Adrenal gland (tissue), 12 donors: ENCODE results near the gene MGST2. TPM values are rescaled to one million over a fixed set of nuclear protein-coding genes. Genes with fewer than 3 reads are reported as not detected.

Experiments used
- DNase-seq, 7 donors: peaks; one replicate each; pipeline ENCODE4 v3.0.0-alpha.2; 2019 to 2020
- H3K27ac ChIP-seq, 5 donors: fragments of 200-600 bp; sonication (generic) in 4 of 5; 1 replicate in 3 of 5; 2 replicates in 2 of 5; pipeline versions ENCODE4 v1.5.1 to v1.8.0; 2016 to 2020; ENCODE audit warnings: mild to moderate bottlenecking in 1 of 5
- H3K27me3 ChIP-seq: fragments of 200-600 bp; 2 replicates; pipeline ENCODE4 v1.8.0; 2021
- H3K36me3 ChIP-seq, 2 donors: fragments of 200-600 bp; replicated peaks in 1 of 2; 1 replicate in 1 of 2; 2 replicates in 1 of 2; pipeline versions ENCODE4 v1.5.1 to v1.8.0; 2018 to 2022
- H3K4me1 ChIP-seq, 2 donors: fragments of 200-600 bp; replicated peaks in 1 of 2; 1 replicate in 1 of 2; 2 replicates in 1 of 2; pipeline versions ENCODE4 v1.5.1 to v1.8.0; 2018 to 2021
- H3K4me3 ChIP-seq, 4 donors: fragments of 200-600 bp; sonication (generic) in 3 of 4; one replicate each; pipeline ENCODE4 v1.5.1; 2016 to 2018
- H3K9me3 ChIP-seq, 3 donors: fragments of 200-600 bp; sonication (generic) in 1 of 3; replicated peaks in 1 of 3; 1 replicate in 2 of 3; 2 replicates in 1 of 3; pipeline versions ENCODE4 v1.5.1 to v1.8.0; 2016 to 2021
- CTCF ChIP-seq, 6 experiments: fragments of 450-650 bp in 4 of 6; fragments of 200-600 bp in 2 of 6; sonication (generic) in 1 of 6; IDR thresholded peaks; 1 replicate in 5 of 6; 2 replicates in 1 of 6; pipeline versions ENCODE4 v1.5.1 to v1.8.0; 2016 to 2021; ENCODE audit warnings: antibody characterized with exemption in 6 of 6, mild to moderate bottlenecking in 2 of 6, moderate library complexity in 1 of 6
- POLR2A ChIP-seq, 2 donors: fragments of 450-650 bp; IDR thresholded peaks; one replicate each; pipeline ENCODE4 v1.6.1; 2017; ENCODE audit warnings: antibody characterized with exemption in 2 of 2, mild to moderate bottlenecking in 2 of 2, moderate library complexity in 1 of 2
- WGBS, 4 donors: extraction: QIAGEN DNeasy Blood & Tissue Kit in 2 of 4; methylation state at CpG; one replicate each; pipeline versions ENCODE4 v1.1.5 to v1.1.7; 2013 to 2017; 5-methylcytosine and 5-hydroxymethylcytosine counted together
- intact Hi-C, 2 donors: fragments of 100-400 bp; cut with DNase I; formaldehyde crosslinking; loops; one replicate each; pipeline versions ENCODE4 v1.14.1 to v1.15.0; 2022 to 2023
- polyA plus RNA-seq, 3 donors: library from polyadenylated mRNA; stranded (reverse); fragments of 200-250 nt in 2 of 3; fragments of 350-450 nt in 1 of 3; fragmentation: Illumina TruSeq in 1 of 3; extraction: RNeasy Lipid Tissue Mini Kit (QIAGEN cat#74804) in 1 of 3; gene quantifications; one replicate each; pipeline ENCODE4 v1.2.3, GENCODE V29; 2013 to 2014
- total RNA-seq, 9 donors: library from RNA; depleted of rRNA in 4 of 9; stranded (reverse); fragments of >200 nt in 4 of 9; fragments of 120-200 nt in 1 of 9; fragmentation: NEBNext Ultra II Directional in 1 of 9; extraction: Animal tissue kit (Norgen Biotek cat#: 25700) in 1 of 9; gene quantifications; one replicate each; pipeline versions ENCODE4 v1.1.0 to v1.2.4, GENCODE V29; 2013 to 2023
- donor health status: healthy with polysubstance abuse.
- donor health status: Bipolar disorder and iron deficiency.
- donor health status: DM: yes; HTN: yes; CAD: no.
- donor health status: DM: no; HTN: no; CAD: no.
- donor health status: DM: no; HTN: no; CAD: no.
- donor health status: DM: yes; HTN: yes; CAD: no.

MGST2 gene
- total and polyA plus RNA-seq, 12 donors = 95.5 to 271 (median 134) TPM

GRCh38 chr4:139672215-139672614 is 6.6 kb downstream of the MGST2 start:
- peaks cover 0 to 10% of the 10 kb centered on the region in 2 donors for H3K36me3 ChIP-seq
- H3K9me3 ChIP-seq = no peaks in the 10 kb centered on the region
- H3K4me3 ChIP-seq = no peak overlapping the region
- peak in 1 of 7 donors; percentile 43 for DNase-seq
- intact Hi-C loops = no loop called here
- peaks cover 9 to 51% of the 10 kb centered on the region in 2 donors for H3K4me1 ChIP-seq
- TF ChIP-seq CTCF (IDR thresholded peaks at IDR 0.05) (no peak), POLR2A (IDR thresholded peaks at IDR 0.05) (no peak)
- no peak overlapping the region for H3K27ac ChIP-seq
- H3K27me3 ChIP-seq = no peaks in the 10 kb centered on the region
- 94 to 98% (median 97%) methylated on average over 2 of the region's 2 CpGs for WGBS, 4 donors

- intact Hi-C loops = no loop called here
- TF ChIP-seq POLR2A (IDR thresholded peaks at IDR 0.05) = no peak
- no peak for DNase-seq
- Histone ChIP-seq H3K4me3 (no peak overlapping the region), H3K9me3 (no peaks in the 10 kb centered on the region), H3K27me3 (no peaks in the 10 kb centered on the region), H3K27ac (no peak overlapping the region), H3K36me3 (peaks cover 0 to 10% of the 10 kb centered on the region in 2 donors), H3K4me1 (peaks cover 4 to 50% of the 10 kb centered on the region in 2 donors)
- WGBS, 4 donors = 87 to 96% (median 95%) methylated on average over 4 of the region's 4 CpGs
Measured at GRCh38 chr4:139672732-139673131, 7.1 kb downstream of the MGST2 start.

GRCh38 chr4:139674875-139675550 is 9.4 kb downstream of the MGST2 start:
- Histone ChIP-seq H3K4me3 (no peak overlapping the region), H3K9me3 (no peaks in the 10 kb centered on the region), H3K27me3 (no peaks in the 10 kb centered on the region), H3K4me1 (peaks cover 3 to 28% of the 10 kb centered on the region in 2 donors), H3K36me3 (peaks cover 0 to 25% of the 10 kb centered on the region in 2 donors), H3K27ac (peak overlapping the region in 3 of 5 donors; percentile 12 to 49 (median 45))
- intact Hi-C loops = no loop called here
- TF ChIP-seq POLR2A (IDR thresholded peaks at IDR 0.05) (no peak), CTCF (IDR thresholded peaks at IDR 0.05) (no peak)
- 82 to 90% (median 87%) methylated on average over 10 of the region's 10 CpGs for WGBS, 4 donors
- peak in 1 of 7 donors; percentile 16 for DNase-seq

- Histone ChIP-seq H3K4me3 (no peak overlapping the region), H3K27me3 (no peaks in the 10 kb centered on the region), H3K36me3 (peaks cover 0 to 25% of the 10 kb centered on the region in 2 donors), H3K4me1 (peaks cover 3 to 32% of the 10 kb centered on the region in 2 donors), H3K27ac (peak overlapping the region in 1 of 5 donors; percentile 49), H3K9me3 (no peaks in the 10 kb centered on the region)
- TF ChIP-seq CTCF (IDR thresholded peaks at IDR 0.05) = no peak
- 82 to 91% (median 88%) methylated on average over 9 of the region's 9 CpGs for WGBS, 4 donors
- peak in 1 of 7 donors; percentile 12 for DNase-seq
- intact Hi-C loops = no loop called here
Measured at GRCh38 chr4:139675651-139676050, 10.0 kb downstream of the MGST2 start.

GRCh38 chr4:139676365-139676764 is 10.7 kb downstream of the MGST2 start:
- H3K9me3 ChIP-seq = no peaks in the 10 kb centered on the region
- no peaks in the 10 kb centered on the region for H3K27me3 ChIP-seq
- peaks cover 0 to 25% of the 10 kb centered on the region in 2 donors for H3K36me3 ChIP-seq
- intact Hi-C loops = no loop called here
- peaks cover 3 to 33% of the 10 kb centered on the region in 2 donors for H3K4me1 ChIP-seq
- WGBS, 4 donors = 87 to 96% (median 91%) methylated on average over 2 of the region's 2 CpGs
- H3K4me3 ChIP-seq = no peak overlapping the region
- H3K27ac ChIP-seq = peak overlapping the region in 2 of 5 donors; percentile 3 to 24
- TF ChIP-seq CTCF (IDR thresholded peaks at IDR 0.05) (no peak), POLR2A (IDR thresholded peaks at IDR 0.05) (no peak)
- DNase-seq = no peak
